Fibroblast of the aortic adventitia (primary cell): ENCODE measurements around the gene ABCB1. TPM values are rescaled to one million over a fixed set of nuclear protein-coding genes. Genes with fewer than 3 reads are reported as not detected.

Experiments used
- DNase-seq: peaks from one replicate; pipeline ENCODE4 v3.0.0-alpha.2; 2010; ENCODE audit warnings: low read depth
- H3K4me3 ChIP-seq: 2 replicates; pipeline ENCODE4 v1.5.1; 2011; ENCODE audit warnings: low read depth, mild to moderate bottlenecking, control low read depth, low read length, moderate library complexity
- CTCF ChIP-seq: IDR thresholded peaks from 2 replicates; pipeline ENCODE4 v1.5.1; 2011; ENCODE audit warnings: mild to moderate bottlenecking, low read length, control low read depth, inconsistent platforms; ENCODE audit not compliant: insufficient read depth
- total RNA-seq: library from RNA; depleted of rRNA; stranded (reverse); fragments of >200 nt; gene quantifications from 2 replicates; pipeline ENCODE4 v1.2.3, GENCODE V29; 2012; ENCODE audit warnings: low replicate concordance

ABCB1 gene
- 0.08 and 0.36 TPM in 2 replicates for total RNA-seq

GRCh38 chr7:87600130-87601124, at the start of gene ABCB1:
Gene ABCB1 (minus strand): TSS chr7:87600884. CDS start chr7:87600184, 700 bp downstream.
- H3K4me3 ChIP-seq: peak within 1 kb of the TSS; percentile 42
- TF ChIP-seq CTCF: no peak
- DNase-seq: peak; percentile 9

GRCh38 chr7:87648316-87648715, 47.6 kb upstream of the ABCB1 start:
- no peak for TF ChIP-seq CTCF
- no peak for DNase-seq

GRCh38 chr7:87645446-87645845, 44.8 kb upstream of the ABCB1 start:
- TF ChIP-seq CTCF: no peak
- no peak overlapping the region for H3K4me3 ChIP-seq
- DNase-seq: no peak

More at GRCh38 chr7:87648316-87648715, 47.6 kb upstream of the ABCB1 start:
- H3K4me3 ChIP-seq: no peak overlapping the region

- DNase-seq: no peak
- no peak overlapping the region for H3K4me3 ChIP-seq
- no peak for TF ChIP-seq CTCF
Measured at GRCh38 chr7:87635921-87636320, 35.2 kb upstream of the ABCB1 start.

- DNase-seq: no peak
- TF ChIP-seq CTCF: no peak
- H3K4me3 ChIP-seq: peak overlapping the region; percentile 64
Measured at GRCh38 chr7:87628780-87629569, 28.3 kb upstream of the ABCB1 start.

GRCh38 chr7:87627634-87627994, 26.9 kb upstream of the ABCB1 start:
- peak overlapping the region; percentile 64 for H3K4me3 ChIP-seq
- TF ChIP-seq CTCF: no peak
- no peak for DNase-seq
